Stimulated activated CD4-positive, alpha-beta T cell treated with anti-CD3 and anti-CD28 coated beads, TNF-alpha, amount 100 ng/mL, for 4 hours (primary cell): ENCODE data around the gene UPB1.

Source experiments
- DNase-seq, 3 experiments: peaks; one replicate each; pipeline ENCODE4 v3.0.0-alpha.2; 2020; ENCODE audit warnings: low read depth in 3 of 3

Gene UPB1

GRCh38 chr22:24504540-24504939, 9.4 kb downstream of the UPB1 start:
- no peak for DNase-seq

GRCh38 chr22:24504956-24505736, 10.0 kb downstream of the UPB1 start:
- no peak for DNase-seq

- no peak for DNase-seq
These were observed 11.8 kb downstream of the UPB1 start for GRCh38 chr22:24506802-24507438.

- no peak for DNase-seq
These were observed 12.6 kb downstream of the UPB1 start for GRCh38 chr22:24507716-24508115.

GRCh38 chr22:24510637-24511625, 15.8 kb downstream of the UPB1 start:
- DNase-seq, result no peak

GRCh38 chr22:24512043-24512442, 16.9 kb downstream of the UPB1 start:
- DNase-seq, result no peak

GRCh38 chr22:24513378-24514240, 18.5 kb downstream of the UPB1 start:
- no peak for DNase-seq

- DNase-seq, result no peak
These were observed 19.3 kb downstream of the UPB1 start for GRCh38 chr22:24514241-24515026.

- DNase-seq, result no peak
These were observed 19.9 kb downstream of the UPB1 start for GRCh38 chr22:24515027-24515338.

GRCh38 chr22:24516301-24516737, 21.2 kb downstream of the UPB1 start:
- no peak for DNase-seq

GRCh38 chr22:24517446-24517845, 22.3 kb downstream of the UPB1 start:
- DNase-seq, result no peak

GRCh38 chr22:24518228-24518627, 23.1 kb downstream of the UPB1 start:
- DNase-seq, result no peak

- DNase-seq, result no peak
These were observed 23.8 kb downstream of the UPB1 start for GRCh38 chr22:24518771-24519485.

GRCh38 chr22:24519496-24519895, 24.4 kb downstream of the UPB1 start:
- DNase-seq, result no peak

- peak in 2 of 3 experiments; percentile 6 to 9 for DNase-seq
These were observed 26.7 kb downstream of the UPB1 start for GRCh38 chr22:24521791-24522245.

- DNase-seq, result no peak
These were observed 28.7 kb downstream of the UPB1 start for GRCh38 chr22:24523873-24524272.

GRCh38 chr22:24525416-24526037, 30.4 kb downstream of the UPB1 start:
- DNase-seq, result peak; percentile 45 to 68 (median 62)

- no peak for DNase-seq
These were observed 31.1 kb downstream of the UPB1 start for GRCh38 chr22:24526191-24526590.

- no peak for DNase-seq
These were observed 34.8 kb downstream of the UPB1 start for GRCh38 chr22:24529898-24530297.
